ENCODE measurements around the gene SBF2.

The SBF2 gene

DNA sequence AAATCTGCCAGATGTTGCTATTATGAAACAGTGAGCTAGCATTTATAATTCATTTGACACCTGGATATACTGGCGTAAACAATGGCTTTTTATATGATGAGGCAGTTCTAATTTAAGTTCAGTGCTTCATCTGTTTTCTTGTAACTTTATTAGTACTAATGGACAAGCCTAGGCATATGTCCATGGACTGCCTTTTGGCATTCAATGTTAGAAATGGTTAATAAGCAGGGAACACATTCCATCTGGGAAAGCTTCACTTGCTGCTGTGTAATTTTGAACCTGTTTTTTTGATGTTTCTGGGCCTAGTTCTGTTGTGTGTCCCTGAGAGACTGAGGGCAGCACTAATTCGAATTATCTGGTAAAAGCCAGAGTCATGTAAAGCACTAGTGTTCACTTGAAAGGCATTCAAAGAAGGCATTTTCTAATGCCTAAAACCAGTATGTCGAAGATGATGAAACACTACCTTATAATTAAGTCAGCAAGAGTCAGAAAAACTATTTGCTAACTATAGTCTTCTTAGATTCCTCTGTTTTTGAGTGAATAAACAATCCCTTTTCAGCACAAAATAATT, 491.6 kb downstream of the SBF2 start:
- DNase-seq (ENCODE audit: low spot score), result no peak
- no peak for TF ChIP-seq CTCF (IDR thresholded peaks at IDR 0.05)
- Histone ChIP-seq H3K4me3 (no peak overlapping the region), H3K27ac (peak overlapping the region; percentile 36 to 47)

DNA sequence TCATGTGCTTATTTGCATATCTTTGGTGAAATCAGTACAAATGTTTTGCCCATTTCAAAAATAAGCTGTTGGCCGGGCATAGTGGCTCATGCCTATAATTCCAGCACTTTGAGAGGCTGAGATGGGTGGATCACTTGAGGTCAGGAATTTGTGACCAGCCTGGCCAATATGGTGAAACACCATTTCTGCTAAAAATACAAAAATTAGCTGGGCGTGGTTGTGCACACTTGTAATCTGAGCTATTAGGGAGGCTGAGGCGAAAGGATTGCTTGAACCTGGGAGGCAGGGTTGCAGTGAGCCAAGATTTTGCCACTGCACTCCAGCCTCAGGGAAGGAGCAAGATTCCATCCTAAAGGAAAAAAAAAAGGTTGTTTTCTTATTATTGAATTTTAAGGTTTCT, 494.1 kb downstream of the SBF2 start:
- H3K27ac ChIP-seq, result no peak overlapping the region
- no peak overlapping the region for H3K4me3 ChIP-seq
- no peak for TF ChIP-seq CTCF (IDR thresholded peaks at IDR 0.05)
- no peak for DNase-seq (ENCODE audit: low spot score)

DNA sequence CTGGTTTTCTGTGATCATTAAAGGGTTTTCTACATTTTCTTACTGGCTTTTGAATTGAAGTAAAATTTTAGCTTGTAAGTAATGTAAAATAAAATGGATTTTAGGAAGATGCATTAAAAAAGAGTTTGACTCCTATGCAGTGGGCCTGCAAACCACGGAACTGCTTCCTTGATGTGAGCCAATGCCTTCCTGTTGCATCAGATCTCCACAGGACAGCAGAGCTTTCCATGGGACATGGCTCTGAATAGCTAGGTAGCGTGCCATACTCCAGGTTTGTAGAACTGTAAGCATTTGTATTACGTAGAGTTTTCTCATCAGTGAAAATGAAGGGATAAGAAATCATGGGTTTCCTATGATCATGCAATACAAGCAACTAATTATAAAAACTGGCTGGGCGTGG, 496.7 kb downstream of the SBF2 start:
- no peak overlapping the region for H3K4me3 ChIP-seq
- H3K27ac ChIP-seq, result no peak overlapping the region
- no peak for DNase-seq (ENCODE audit: low spot score)
- no peak for TF ChIP-seq CTCF (IDR thresholded peaks at IDR 0.05)

- peak overlapping the region in 1 of 2 donors; percentile 9 for H3K27ac ChIP-seq
- no peak overlapping the region for H3K4me3 ChIP-seq
- no peak for DNase-seq (ENCODE audit: low spot score)
- no peak for TF ChIP-seq CTCF (IDR thresholded peaks at IDR 0.05)
These were observed 497.2 kb downstream of the SBF2 start for GRCh38 chr11:9796854-9797253.

GRCh38 chr11:9796266-9796665, 497.8 kb downstream of the SBF2 start:
- Histone ChIP-seq H3K27ac (no peak overlapping the region), H3K4me3 (no peak overlapping the region)
- TF ChIP-seq CTCF (IDR thresholded peaks at IDR 0.05), result no peak
- no peak for DNase-seq (ENCODE audit: low spot score)

GRCh38 chr11:9790703-9791102, 503.3 kb downstream of the SBF2 start:
- no peak for TF ChIP-seq CTCF (IDR thresholded peaks at IDR 0.05)
- no peak for DNase-seq (ENCODE audit: low spot score)
- Histone ChIP-seq H3K27ac (no peak overlapping the region), H3K4me3 (no peak overlapping the region)

DNA sequence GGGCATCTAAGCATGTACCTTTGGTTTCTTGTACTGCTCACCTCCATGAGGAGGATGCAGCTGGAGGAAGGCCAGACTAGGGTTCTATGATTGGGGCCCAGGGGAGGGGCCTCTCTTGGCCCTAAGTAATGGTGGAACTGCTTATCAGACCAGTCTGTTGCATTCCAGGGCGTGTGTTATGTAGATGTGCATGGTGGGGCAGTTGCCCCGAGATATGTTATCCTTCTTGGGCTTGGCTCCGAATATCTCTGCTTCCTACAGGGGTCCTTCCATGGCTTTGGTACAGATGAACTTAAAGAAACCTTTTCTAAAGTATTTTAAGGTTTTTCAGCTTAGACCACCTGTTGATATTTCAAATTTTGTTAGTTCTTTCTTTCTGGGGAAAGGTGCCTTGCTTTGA, 504.1 kb downstream of the SBF2 start:
- TF ChIP-seq CTCF (IDR thresholded peaks at IDR 0.05), result no peak

More for the DNA sequence above, 504.1 kb downstream of the SBF2 start:
- Histone ChIP-seq H3K4me3 (no peak overlapping the region), H3K27ac (no peak overlapping the region)
- no peak for DNase-seq (ENCODE audit: low spot score)
